ENCODE measurements around the gene PRAMEF2. TPM values are rescaled to one million over a fixed set of nuclear protein-coding genes. Genes with fewer than 3 reads are reported as not detected.

Gene PRAMEF2
- polyA plus RNA-seq, 3 donors = not detected

Other genes with a start within 250 kb of the PRAMEF2 start
- gene DHRS3, start 238.9 kb upstream of the PRAMEF2 start, polyA plus RNA-seq (ENCODE audit: insufficient read length in 3 of 3) = 10 to 100 TPM; 83.1 to 93.6 (median 83.7) TPM
- gene AADACL4, start 213.0 kb upstream of the PRAMEF2 start, polyA plus RNA-seq (ENCODE audit: insufficient read length in 3 of 3) = 1 to 10 TPM; 1.1 to 2.0 (median 2.0) TPM
- not detected for gene AADACL3, start 141.0 kb upstream of the PRAMEF2 start, polyA plus RNA-seq (ENCODE audit: insufficient read length in 3 of 3)
- gene CFAP107, start 110.9 kb upstream of the PRAMEF2 start, polyA plus RNA-seq (ENCODE audit: insufficient read length in 3 of 3) = 1 to 10 TPM in 1 of 3 donors, under 1 TPM in 2; 0.64 to 1.1 (median 0.99) TPM
- gene PRAMEF12, start 83.3 kb upstream of the PRAMEF2 start, polyA plus RNA-seq (ENCODE audit: insufficient read length in 3 of 3) = not detected
- gene PRAMEF1, start 65.7 kb upstream of the PRAMEF2 start, polyA plus RNA-seq (ENCODE audit: insufficient read length in 3 of 3) = not detected
- not detected for gene PRAMEF11, start 25.7 kb upstream of the PRAMEF2 start, polyA plus RNA-seq (ENCODE audit: insufficient read length in 3 of 3)
- gene HNRNPCL1, start 8.4 kb upstream of the PRAMEF2 start, polyA plus RNA-seq (ENCODE audit: insufficient read length in 3 of 3) = under 1 TPM; 0.33 to 0.39 (median 0.34) TPM
- gene PRAMEF4, start 29.1 kb downstream of the PRAMEF2 start, polyA plus RNA-seq (ENCODE audit: insufficient read length in 3 of 3) = not detected
- not detected for gene PRAMEF10, start 41.2 kb downstream of the PRAMEF2 start, polyA plus RNA-seq (ENCODE audit: insufficient read length in 3 of 3)
- not detected for gene PRAMEF7, start 59.5 kb downstream of the PRAMEF2 start, polyA plus RNA-seq (ENCODE audit: insufficient read length in 3 of 3)
- gene PRAMEF6, start 90.5 kb downstream of the PRAMEF2 start, polyA plus RNA-seq (ENCODE audit: insufficient read length in 3 of 3) = not detected
- gene PRAMEF27, start 199.5 kb downstream of the PRAMEF2 start, polyA plus RNA-seq (ENCODE audit: insufficient read length in 3 of 3) = not detected
- not detected for gene HNRNPCL3, start 203.7 kb downstream of the PRAMEF2 start, polyA plus RNA-seq (ENCODE audit: insufficient read length in 3 of 3)
- gene PRAMEF25, start 213.7 kb downstream of the PRAMEF2 start, polyA plus RNA-seq (ENCODE audit: insufficient read length in 3 of 3) = not detected